LNCaP clone FGC (cell line): ENCODE results near the gene TRAK1.

Source experiments
- DNase-seq: peaks from one replicate; pipeline ENCODE4 v3.0.0-alpha.2; 2011; ENCODE audit warnings: low read depth
- H3K4me3 ChIP-seq: 2 replicates; pipeline ENCODE4 v1.5.1; 2011; ENCODE audit warnings: mild to moderate bottlenecking, low read depth, low read length, control low read depth
- TF ChIP-seq, protein P1 (sequence below): IDR thresholded peaks from 2 replicates; pipeline ENCODE4 v1.5.1; 2012; ENCODE audit warnings: mild to moderate bottlenecking; ENCODE audit not compliant: control insufficient read depth, insufficient read depth; ENCODE audit errors: extremely low read depth

The TRAK1 gene

DNA sequence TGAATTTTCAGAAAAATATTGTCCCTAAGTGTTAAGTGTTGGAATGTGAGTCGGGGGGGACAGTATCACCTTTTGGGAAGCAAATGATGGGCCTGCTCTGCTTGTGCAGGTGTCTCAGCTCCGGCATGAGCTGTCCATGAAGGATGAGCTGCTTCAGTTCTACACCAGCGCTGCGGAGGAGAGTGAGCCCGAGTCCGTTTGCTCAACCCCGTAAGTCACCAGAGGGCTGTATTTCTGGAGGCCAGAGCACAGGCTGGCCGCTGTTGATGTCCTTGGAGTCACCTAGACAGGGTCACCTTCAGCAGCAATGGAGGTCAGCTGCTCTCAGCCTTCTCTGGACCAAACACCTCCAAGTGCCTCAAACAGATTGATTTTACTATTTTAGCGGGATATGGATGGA, 96.8 kb downstream of the TRAK1 start:
- no peak for DNase-seq
- TF ChIP-seq, protein P1, sequence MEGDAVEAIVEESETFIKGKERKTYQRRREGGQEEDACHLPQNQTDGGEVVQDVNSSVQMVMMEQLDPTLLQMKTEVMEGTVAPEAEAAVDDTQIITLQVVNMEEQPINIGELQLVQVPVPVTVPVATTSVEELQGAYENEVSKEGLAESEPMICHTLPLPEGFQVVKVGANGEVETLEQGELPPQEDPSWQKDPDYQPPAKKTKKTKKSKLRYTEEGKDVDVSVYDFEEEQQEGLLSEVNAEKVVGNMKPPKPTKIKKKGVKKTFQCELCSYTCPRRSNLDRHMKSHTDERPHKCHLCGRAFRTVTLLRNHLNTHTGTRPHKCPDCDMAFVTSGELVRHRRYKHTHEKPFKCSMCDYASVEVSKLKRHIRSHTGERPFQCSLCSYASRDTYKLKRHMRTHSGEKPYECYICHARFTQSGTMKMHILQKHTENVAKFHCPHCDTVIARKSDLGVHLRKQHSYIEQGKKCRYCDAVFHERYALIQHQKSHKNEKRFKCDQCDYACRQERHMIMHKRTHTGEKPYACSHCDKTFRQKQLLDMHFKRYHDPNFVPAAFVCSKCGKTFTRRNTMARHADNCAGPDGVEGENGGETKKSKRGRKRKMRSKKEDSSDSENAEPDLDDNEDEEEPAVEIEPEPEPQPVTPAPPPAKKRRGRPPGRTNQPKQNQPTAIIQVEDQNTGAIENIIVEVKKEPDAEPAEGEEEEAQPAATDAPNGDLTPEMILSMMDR, result no peak
- H3K4me3 ChIP-seq, result no peak overlapping the region

DNA sequence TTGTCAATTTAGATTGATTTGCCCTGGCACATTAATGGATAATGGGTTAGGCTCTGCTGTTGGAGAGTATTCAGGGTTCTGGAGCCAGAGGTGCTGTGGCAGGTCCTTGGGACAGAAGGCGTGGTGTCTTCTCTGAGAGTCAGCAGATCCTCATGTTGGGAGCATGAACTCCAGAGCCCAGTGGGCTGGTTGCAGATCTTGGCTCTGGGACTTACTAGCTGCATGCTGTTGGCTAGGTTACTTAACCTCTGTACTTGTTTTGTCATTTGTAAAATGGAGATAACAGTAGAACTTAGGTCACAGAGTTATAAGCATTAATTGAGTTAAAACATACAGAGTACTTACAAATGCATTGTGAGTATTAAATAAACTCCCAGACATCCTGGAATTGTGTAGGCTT, 97.2 kb downstream of the TRAK1 start:
- H3K4me3 ChIP-seq, result no peak overlapping the region
- TF ChIP-seq, protein P1, result no peak
- DNase-seq, result no peak

DNA sequence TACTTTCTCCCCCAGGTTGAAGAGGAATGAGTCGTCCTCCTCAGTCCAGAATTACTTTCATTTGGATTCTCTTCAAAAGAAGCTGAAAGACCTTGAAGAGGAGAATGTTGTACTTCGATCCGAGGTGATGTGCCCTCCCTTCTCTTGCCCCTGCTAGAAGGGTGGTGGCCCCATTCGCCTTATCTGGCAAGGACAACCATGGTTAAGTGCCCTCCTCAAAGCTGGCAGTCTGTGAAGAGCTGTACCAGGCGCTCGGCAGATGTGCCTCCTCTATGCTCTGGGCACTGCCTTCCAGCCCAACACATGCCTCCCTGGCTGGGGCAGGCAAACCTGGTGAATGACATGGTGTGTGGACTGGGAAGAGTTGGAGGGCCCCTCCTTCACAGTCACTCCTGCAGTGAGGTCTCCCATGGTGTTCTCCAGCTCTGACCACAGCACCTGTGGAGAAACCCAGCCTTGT, 97.9 kb downstream of the TRAK1 start:
- TF ChIP-seq, protein P1, result no peak
- DNase-seq, result no peak
- H3K4me3 ChIP-seq, result no peak overlapping the region

DNA sequence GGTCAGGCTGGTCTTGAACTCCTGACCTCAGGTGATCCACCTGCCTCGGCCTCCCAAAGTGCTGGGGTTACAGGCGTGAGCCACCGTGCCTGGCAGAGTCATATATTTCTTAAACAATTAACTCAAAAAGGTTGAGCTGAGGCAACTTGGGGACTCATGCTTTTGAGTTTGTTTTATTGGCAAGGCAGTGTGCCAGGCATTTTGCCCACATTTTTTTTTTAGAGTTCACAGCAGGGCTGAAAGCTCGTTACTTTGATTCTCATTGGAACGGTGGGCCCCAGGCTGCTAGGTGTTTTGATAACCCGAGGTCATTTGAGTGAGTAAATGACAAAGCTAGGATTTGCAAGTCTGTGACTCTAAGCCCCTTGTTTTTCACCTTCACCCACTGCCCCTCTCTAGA, 98.6 kb downstream of the TRAK1 start:
- no peak overlapping the region for H3K4me3 ChIP-seq
- DNase-seq, result peak; percentile 3
- TF ChIP-seq, protein P1, result no peak

DNA sequence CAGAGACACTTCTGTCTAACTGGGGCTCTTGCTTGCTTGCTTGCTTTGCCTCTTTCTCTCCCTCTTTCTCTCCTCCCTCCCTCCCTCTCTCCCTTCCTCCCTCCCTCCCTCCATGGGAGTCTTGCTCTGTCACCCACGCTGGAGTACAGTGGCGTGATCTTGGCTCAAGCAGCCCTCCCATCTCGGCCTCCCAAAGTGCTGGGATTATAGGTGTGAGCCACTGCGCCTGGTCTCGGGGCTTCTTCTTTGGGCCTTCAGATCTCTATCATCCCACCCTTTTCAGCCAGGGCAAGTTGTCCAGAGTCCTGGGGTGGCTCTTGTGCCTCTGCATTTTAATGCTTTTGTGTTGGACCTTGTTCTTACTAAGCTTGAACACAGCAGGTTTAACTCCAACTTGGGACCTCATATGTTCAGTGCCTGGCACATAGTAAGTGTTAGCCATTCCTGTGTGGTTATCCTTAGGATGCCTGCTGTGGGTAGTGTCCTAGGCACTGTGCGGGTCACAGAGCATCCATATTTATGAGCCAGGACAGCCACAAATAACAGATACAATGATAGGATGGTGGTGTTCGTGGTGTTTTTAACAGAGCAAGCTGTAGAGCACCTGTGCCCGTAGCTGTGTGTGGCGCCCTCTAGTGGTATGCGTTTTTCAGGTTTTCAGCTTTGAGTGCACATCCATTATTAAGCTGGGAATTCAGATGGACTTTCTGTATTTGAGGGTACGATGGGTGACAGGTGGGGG, 99.7 kb downstream of the TRAK1 start:
- TF ChIP-seq, protein P1, result peak; percentile 92
- peak; percentile 10 for DNase-seq
- no peak overlapping the region for H3K4me3 ChIP-seq

DNA sequence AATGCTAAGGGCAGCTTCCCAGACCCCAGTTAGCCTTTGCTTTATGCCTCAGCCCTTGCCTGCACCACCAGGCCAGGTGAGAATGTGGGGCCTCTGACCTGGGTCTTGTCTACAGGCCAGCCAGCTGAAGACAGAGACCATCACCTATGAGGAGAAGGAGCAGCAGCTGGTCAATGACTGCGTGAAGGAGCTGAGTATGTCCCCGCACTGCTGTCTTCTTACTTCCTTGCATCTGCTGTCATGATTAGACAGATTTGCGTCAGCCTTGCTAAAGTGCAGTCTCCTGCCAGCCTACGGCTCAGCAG, 100.2 kb downstream of the TRAK1 start:
- no peak for DNase-seq
- no peak overlapping the region for H3K4me3 ChIP-seq
- TF ChIP-seq, protein P1, result no peak
